Gastroesophageal sphincter (tissue), 4 donors: Measurements from ENCODE around the gene DCLK1. TPM values are rescaled to one million over a fixed set of nuclear protein-coding genes. Genes with fewer than 3 reads are reported as not detected.

Experiments
- ATAC-seq: fragments of 150-250 bp; one replicate; pipeline ENCODE4 v1.9.1; 2016; ENCODE audit warnings: mild to moderate bottlenecking, moderate library complexity
- H3K27ac ChIP-seq, 4 donors: fragments of 200-600 bp; sonication (generic) in 3 of 4; 1 replicate in 3 of 4; 2 replicates in 1 of 4; pipeline ENCODE4 v1.5.1; 2016 to 2019
- H3K27me3 ChIP-seq: fragments of 200-600 bp; sonication (generic); one replicate; pipeline ENCODE4 v1.5.1; 2019
- H3K36me3 ChIP-seq, 2 donors: fragments of 200-600 bp; sonication (generic); one replicate each; pipeline ENCODE4 v1.5.1; 2019; ENCODE audit warnings: control low read depth in 1 of 2
- H3K4me1 ChIP-seq, 3 donors: fragments of 200-600 bp; sonication (generic); 1 replicate in 2 of 3; 2 replicates in 1 of 3; pipeline ENCODE4 v1.5.1; 2016 to 2019; ENCODE audit warnings: control low read depth in 2 of 3
- H3K4me3 ChIP-seq, 2 donors: fragments of 200-600 bp; sonication (generic); one replicate each; pipeline ENCODE4 v1.5.1; 2019; ENCODE audit warnings: mild to moderate bottlenecking in 1 of 2, moderate library complexity in 1 of 2
- H3K9me3 ChIP-seq, 3 donors: fragments of 200-600 bp; sonication (generic); one replicate each; pipeline ENCODE4 v1.5.1; 2017 to 2019; ENCODE audit warnings: control low read depth in 2 of 3
- EP300 ChIP-seq: sonication (generic); formaldehyde crosslinking; IDR thresholded peaks from one replicate; pipeline ENCODE4 v1.6.1; 2017; ENCODE audit warnings: antibody characterized with exemption, mild to moderate bottlenecking
- POLR2A ChIP-seq, 2 donors: fragments of 450-650 bp; IDR thresholded peaks; one replicate each; pipeline ENCODE4 v1.6.1; 2017; ENCODE audit warnings: antibody characterized with exemption in 2 of 2, mild to moderate bottlenecking in 2 of 2, moderate library complexity in 1 of 2
- POLR2AphosphoS5 ChIP-seq: sonication (generic); formaldehyde crosslinking; IDR thresholded peaks from one replicate; pipeline ENCODE4 v1.6.1; 2017; ENCODE audit warnings: antibody characterized with exemption
- WGBS, 2 donors: methylation state at CpG; one replicate each; pipeline ENCODE4 v1.1.5; 2018; ENCODE audit warnings: low coverage in 1 of 2; 5-methylcytosine and 5-hydroxymethylcytosine counted together
- total RNA-seq, 4 donors: library from RNA; depleted of rRNA; stranded (reverse); fragments of >200 nt; gene quantifications; one replicate each; pipeline ENCODE4 v1.1.0, GENCODE V29; 2016
- TF ChIP-seq, protein P1 (sequence below), 4 experiments: fragments of 200-600 bp in 2 of 4; fragments of 450-650 bp in 2 of 4; sonication (generic) in 1 of 4; IDR thresholded peaks; one replicate each; pipeline ENCODE4 v1.5.1; 2017 to 2019; ENCODE audit warnings: antibody characterized with exemption in 4 of 4, mild to moderate bottlenecking in 2 of 4, moderate library complexity in 2 of 4

The DCLK1 gene
- total RNA-seq, 4 donors from 2014 or later: 26.9 to 68.3 (median 30.3) TPM

DNA sequence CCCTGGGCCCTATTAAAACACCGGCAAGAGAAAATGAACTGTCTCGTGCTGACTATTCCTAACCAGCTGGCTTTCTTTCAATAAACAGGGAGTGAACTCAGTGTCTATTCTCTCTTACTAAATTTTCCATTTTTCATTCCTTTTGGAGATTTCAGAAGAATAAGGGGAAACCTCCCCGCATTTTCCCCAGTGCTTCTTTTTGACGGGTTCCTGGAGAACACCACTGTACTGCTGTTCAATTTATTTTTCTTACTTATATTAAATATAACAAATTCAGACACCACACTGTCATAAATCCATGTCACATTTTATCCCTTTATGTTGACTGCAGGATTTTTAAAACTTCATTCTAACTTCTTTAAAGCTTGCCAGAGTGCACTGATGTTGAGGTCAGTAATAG is 75.8 kb downstream of the DCLK1 start:
- no peak overlapping the region for H3K27ac ChIP-seq
- H3K4me1 ChIP-seq: peaks cover 0 to 11% (median 0%) of the 10 kb centered on the region in 3 donors
- H3K9me3 ChIP-seq: no peaks in the 10 kb centered on the region
- TF ChIP-seq EP300 (no peak), POLR2A (IDR thresholded peaks at IDR 0.05) (no peak), POLR2AphosphoS5 (no peak)
- TF ChIP-seq, protein P1, sequence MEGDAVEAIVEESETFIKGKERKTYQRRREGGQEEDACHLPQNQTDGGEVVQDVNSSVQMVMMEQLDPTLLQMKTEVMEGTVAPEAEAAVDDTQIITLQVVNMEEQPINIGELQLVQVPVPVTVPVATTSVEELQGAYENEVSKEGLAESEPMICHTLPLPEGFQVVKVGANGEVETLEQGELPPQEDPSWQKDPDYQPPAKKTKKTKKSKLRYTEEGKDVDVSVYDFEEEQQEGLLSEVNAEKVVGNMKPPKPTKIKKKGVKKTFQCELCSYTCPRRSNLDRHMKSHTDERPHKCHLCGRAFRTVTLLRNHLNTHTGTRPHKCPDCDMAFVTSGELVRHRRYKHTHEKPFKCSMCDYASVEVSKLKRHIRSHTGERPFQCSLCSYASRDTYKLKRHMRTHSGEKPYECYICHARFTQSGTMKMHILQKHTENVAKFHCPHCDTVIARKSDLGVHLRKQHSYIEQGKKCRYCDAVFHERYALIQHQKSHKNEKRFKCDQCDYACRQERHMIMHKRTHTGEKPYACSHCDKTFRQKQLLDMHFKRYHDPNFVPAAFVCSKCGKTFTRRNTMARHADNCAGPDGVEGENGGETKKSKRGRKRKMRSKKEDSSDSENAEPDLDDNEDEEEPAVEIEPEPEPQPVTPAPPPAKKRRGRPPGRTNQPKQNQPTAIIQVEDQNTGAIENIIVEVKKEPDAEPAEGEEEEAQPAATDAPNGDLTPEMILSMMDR (IDR thresholded peaks at IDR 0.05): no peak
- no peak overlapping the region for H3K4me3 ChIP-seq
- WGBS, 2 donors: 14 to 47% methylated on average over 4 of the region's 4 CpGs
- no peaks in the 10 kb centered on the region for H3K36me3 ChIP-seq
- no peak for ATAC-seq
- H3K27me3 ChIP-seq: no peaks in the 10 kb centered on the region

DNA sequence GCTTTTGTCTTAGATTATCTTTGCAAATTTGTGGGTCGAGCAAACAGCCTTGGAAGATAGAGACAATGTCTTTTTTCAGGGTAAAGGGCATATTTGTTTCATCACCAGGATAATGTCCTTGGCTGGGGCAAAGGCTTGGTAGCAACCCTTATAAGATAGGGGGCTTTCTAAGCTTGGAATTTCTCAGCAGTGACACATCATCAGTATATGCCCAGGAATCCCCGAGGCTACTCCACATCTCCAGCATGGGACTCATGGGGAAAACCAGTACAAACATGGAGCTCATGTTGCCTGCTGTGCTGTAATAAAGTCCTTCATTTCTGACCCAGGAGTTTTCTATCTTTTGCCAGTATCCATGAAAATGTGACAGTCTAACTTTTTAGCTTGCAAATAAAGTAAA is 77.1 kb downstream of the DCLK1 start:
- Histone ChIP-seq H3K4me3 (no peak overlapping the region), H3K27me3 (no peaks in the 10 kb centered on the region), H3K4me1 (peaks cover 0 to 5% (median 0%) of the 10 kb centered on the region in 3 donors), H3K9me3 (no peaks in the 10 kb centered on the region), H3K36me3 (no peaks in the 10 kb centered on the region), H3K27ac (no peak overlapping the region)
- TF ChIP-seq POLR2A (IDR thresholded peaks at IDR 0.05) (no peak), EP300 (no peak)
- WGBS, 2 donors: 77 to 85% methylated on average over 1 of the region's 2 CpGs
- ATAC-seq: no peak

DNA sequence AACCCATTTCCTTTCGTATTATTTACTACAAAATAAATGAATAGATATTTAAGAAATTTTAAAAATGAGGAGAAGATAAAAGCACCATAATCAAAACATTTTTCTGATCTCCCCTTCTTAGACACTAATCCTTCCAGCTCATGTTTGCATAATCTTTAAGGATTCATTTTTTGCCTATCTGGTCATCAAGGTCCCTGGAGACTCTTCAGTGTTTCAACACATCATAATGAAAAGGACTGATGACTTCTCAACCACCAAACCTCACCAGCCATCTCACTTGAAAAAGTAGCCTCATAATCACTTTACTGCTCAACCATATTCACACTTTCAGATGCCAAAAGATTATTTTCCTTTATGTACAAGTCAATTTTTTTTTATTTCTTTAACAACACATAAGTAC is 80.1 kb downstream of the DCLK1 start:
- 64 to 68% methylated on average over 1 of the region's 1 CpG for WGBS, 2 donors
- Histone ChIP-seq H3K4me3 (no peak overlapping the region), H3K27ac (no peak overlapping the region)

DNA sequence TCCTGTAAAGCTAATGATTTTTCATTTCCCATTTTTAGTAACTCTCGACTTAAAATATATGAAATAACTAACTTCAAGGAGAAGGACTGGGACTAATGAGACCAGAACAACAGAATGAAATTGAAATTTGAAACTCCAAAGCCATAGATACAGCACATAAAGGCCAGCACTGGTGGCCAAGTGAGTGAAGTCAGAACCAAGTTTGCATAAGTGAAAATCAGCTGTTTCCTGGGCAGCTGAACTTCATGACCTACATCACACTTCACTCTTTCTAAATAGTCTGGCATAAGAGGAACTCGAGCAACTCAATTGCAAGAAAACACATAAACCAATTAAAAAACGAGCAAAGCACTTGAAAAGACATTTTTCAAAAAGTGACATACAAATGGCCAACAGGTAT is 84.5 kb downstream of the DCLK1 start:
- H3K4me3 ChIP-seq: no peak overlapping the region
- 66 to 81% methylated on average over 2 to 3 of the region's 3 CpGs for WGBS, 2 donors
- H3K36me3 ChIP-seq: no peaks in the 10 kb centered on the region
- H3K27me3 ChIP-seq: no peaks in the 10 kb centered on the region
- H3K4me1 ChIP-seq: no peaks in the 10 kb centered on the region
- ATAC-seq: no peak
- H3K9me3 ChIP-seq: no peaks in the 10 kb centered on the region
- no peak overlapping the region for H3K27ac ChIP-seq
- TF ChIP-seq POLR2A (IDR thresholded peaks at IDR 0.05): no peak
- TF ChIP-seq EP300: no peak
- TF ChIP-seq, protein P1 (IDR thresholded peaks at IDR 0.05): no peak
- TF ChIP-seq POLR2AphosphoS5: no peak

More for the DNA sequence above, 80.1 kb downstream of the DCLK1 start:
- no peaks in the 10 kb centered on the region for H3K36me3 ChIP-seq
- peak; percentile 75 for ATAC-seq
- no peaks in the 10 kb centered on the region for H3K4me1 ChIP-seq
- TF ChIP-seq POLR2AphosphoS5 (no peak), POLR2A (IDR thresholded peaks at IDR 0.05) (no peak), EP300 (no peak)
- TF ChIP-seq, protein P1 (IDR thresholded peaks at IDR 0.05): no peak
- H3K27me3 ChIP-seq: no peaks in the 10 kb centered on the region
- no peaks in the 10 kb centered on the region for H3K9me3 ChIP-seq

DNA sequence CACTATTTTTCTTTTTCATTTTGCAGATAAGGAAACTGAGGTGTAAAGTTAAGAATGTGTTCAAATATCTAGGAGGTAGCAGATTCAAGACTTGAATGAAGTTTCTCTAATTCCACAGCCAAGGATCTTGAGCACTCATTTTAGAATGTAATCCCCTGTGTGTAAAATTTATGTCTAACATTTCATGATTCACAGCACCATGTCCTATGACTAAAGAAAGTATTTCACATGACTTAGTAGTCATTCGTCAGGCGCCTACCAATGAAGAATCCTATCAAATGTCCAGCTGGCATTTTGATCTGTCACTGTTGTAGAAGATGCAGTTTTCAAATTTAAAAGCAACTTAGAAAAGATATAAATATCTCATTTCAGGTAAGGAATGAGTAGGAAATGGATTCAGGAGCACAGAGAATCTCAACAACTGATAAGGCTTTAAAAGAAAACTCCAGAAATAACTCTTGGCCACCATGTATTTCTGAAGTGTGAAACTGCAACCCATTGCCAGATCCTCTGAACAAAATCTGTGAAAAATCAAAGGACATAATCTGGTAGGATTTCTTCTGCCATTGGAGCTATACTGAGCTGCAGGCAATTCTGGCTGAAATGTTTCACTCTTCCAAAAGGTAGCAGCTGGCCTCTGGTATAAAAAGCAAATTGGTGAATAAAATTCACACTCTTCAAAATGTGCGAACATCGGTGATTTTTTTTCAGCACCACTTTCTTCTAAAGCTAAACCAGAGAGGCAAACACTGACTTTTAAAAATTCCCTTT is 92.2 kb downstream of the DCLK1 start:
- no peak overlapping the region for H3K4me3 ChIP-seq
- no peaks in the 10 kb centered on the region for H3K4me1 ChIP-seq
- no peak for ATAC-seq
- WGBS, 2 donors: 89 to 96% methylated on average over 4 of the region's 4 CpGs
- H3K27me3 ChIP-seq: no peaks in the 10 kb centered on the region
- TF ChIP-seq, protein P1 (IDR thresholded peaks at IDR 0.05): no peak
- TF ChIP-seq EP300: no peak
- no peak for TF ChIP-seq POLR2AphosphoS5
- TF ChIP-seq POLR2A (IDR thresholded peaks at IDR 0.05): no peak
- no peak overlapping the region for H3K27ac ChIP-seq
- no peaks in the 10 kb centered on the region for H3K36me3 ChIP-seq
- no peaks in the 10 kb centered on the region for H3K9me3 ChIP-seq
